CD4-positive, CD25-positive, alpha-beta regulatory T cell (primary cell): Measurements from ENCODE around the gene EVX1. TPM values are rescaled to one million over a fixed set of nuclear protein-coding genes. Genes with fewer than 3 reads are reported as not detected.
A peak's percentile ranks its signal among the peaks of the same experiment; 100 is the strongest.

Experiments
- ATAC-seq, 2 donors: fragments of 150-1000 bp; cut with Tn5 transposase; one replicate each; pipeline ENCODE4 v1.10.0; 2021; ENCODE audit warnings: low read depth in 2 of 2, moderate number of reproducible peaks in 2 of 2, moderate library complexity in 1 of 2
- DNase-seq, 3 donors: peaks; one replicate each; pipeline versions ENCODE4 v3.0.0 to v3.0.0-alpha.2; 2012 to 2022; ENCODE audit warnings: mixed read lengths in 1 of 3
- H3K27ac ChIP-seq: one replicate; pipeline ENCODE4 v1.7.0; 2013; ENCODE audit warnings: mild to moderate bottlenecking, low read length; ENCODE audit not compliant: insufficient read depth, poor library complexity, severe bottlenecking
- H3K27me3 ChIP-seq: one replicate; pipeline ENCODE4 v1.7.0; 2013; ENCODE audit warnings: low read length; ENCODE audit not compliant: control insufficient read depth, insufficient read depth
- H3K36me3 ChIP-seq: one replicate; pipeline ENCODE4 v1.7.0; 2013; ENCODE audit warnings: mild to moderate bottlenecking, low read length, moderate library complexity; ENCODE audit not compliant: control insufficient read depth, insufficient read depth
- H3K4me1 ChIP-seq: 2 replicates; pipeline ENCODE4 v1.7.0; 2013; ENCODE audit warnings: mild to moderate bottlenecking, low read length; ENCODE audit not compliant: insufficient read depth, control insufficient read depth, poor library complexity, severe bottlenecking
- H3K4me3 ChIP-seq: one replicate; pipeline ENCODE4 v1.7.0; 2013; ENCODE audit warnings: low read depth, mild to moderate bottlenecking, low read length, moderate library complexity
- H3K9me3 ChIP-seq, 2 experiments: 1 replicate in 1 of 2; 2 replicates in 1 of 2; pipeline ENCODE4 v1.7.0; 2013; ENCODE audit warnings: low read length in 2 of 2, mild to moderate bottlenecking in 1 of 2, moderate library complexity in 1 of 2; ENCODE audit not compliant: control insufficient read depth in 2 of 2
- H3K27ac Mint-ChIP-seq, 3 donors: one replicate each; pipeline ENCODE4 v1.8.0; 2020 to 2022; ENCODE audit warnings: mild to moderate bottlenecking in 3 of 3, mixed read lengths in 3 of 3, moderate library complexity in 2 of 3
- H3K27me3 Mint-ChIP-seq: one replicate; pipeline ENCODE4 v1.8.0; 2022; ENCODE audit warnings: mild to moderate bottlenecking, mixed read lengths
- H3K36me3 Mint-ChIP-seq: one replicate; pipeline ENCODE4 v1.8.0; 2020; ENCODE audit warnings: mixed read lengths
- H3K4me1 Mint-ChIP-seq, 4 donors: one replicate each; pipeline ENCODE4 v1.8.0; 2020 to 2022; ENCODE audit warnings: mixed read lengths in 4 of 4, mild to moderate bottlenecking in 1 of 4
- H3K4me3 Mint-ChIP-seq, 4 donors: one replicate each; pipeline ENCODE4 v1.8.0; 2020 to 2022; ENCODE audit warnings: mild to moderate bottlenecking in 4 of 4, mixed read lengths in 4 of 4, moderate library complexity in 3 of 4
- H3K9me3 Mint-ChIP-seq, 7 donors: one replicate each; pipeline ENCODE4 v1.8.0; 2020 to 2022; ENCODE audit warnings: mixed read lengths in 7 of 7, mild to moderate bottlenecking in 3 of 7, moderate library complexity in 2 of 7
- polyA plus RNA-seq, 4 donors: library from polyadenylated mRNA; unstranded; fragments of 300-500 nt; fragmentation: Illumina TruSeq; gene quantifications; one replicate each; pipeline ENCODE4 v1.2.3, GENCODE V29; 2021
- total RNA-seq: library from RNA; stranded (reverse); gene quantifications from one replicate; pipeline ENCODE4 v1.2.3, GENCODE V29; 2022

Gene EVX1
- total and polyA plus RNA-seq, 5 donors from 2014 or later = not detected

DNA sequence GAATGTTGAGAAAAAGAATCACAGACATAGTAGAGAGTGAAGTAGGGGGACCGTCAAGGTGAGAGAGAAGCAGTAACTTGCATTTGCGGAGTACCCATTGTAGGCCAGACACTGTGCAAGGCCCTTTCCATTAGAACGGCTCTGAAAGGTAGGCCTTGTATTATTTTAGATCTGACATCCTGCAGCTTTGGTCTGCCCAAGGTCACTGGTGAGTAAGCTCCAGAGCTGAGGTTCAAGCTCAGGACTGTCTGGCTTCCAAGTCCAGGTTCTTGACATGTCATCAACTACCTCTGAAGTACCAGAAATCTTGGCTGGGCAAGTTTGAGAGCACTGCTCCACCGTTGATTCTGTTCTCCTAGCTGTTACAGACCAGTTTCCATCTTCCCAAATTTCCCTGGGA is 13.2 kb upstream of the EVX1 start:
- Mint-ChIP-seq H3K27ac (no peak overlapping the region), H3K9me3 (no peaks in the 10 kb centered on the region), H3K4me3 (no peak overlapping the region), H3K4me1 (peaks cover 0 to 2% (median under 1%) of the 10 kb centered on the region in 4 donors), H3K36me3 (no peaks in the 10 kb centered on the region), H3K27me3 (peaks cover 81% of the 10 kb centered on the region)
- no peaks in the 10 kb centered on the region for H3K4me1 ChIP-seq
- no peak overlapping the region for H3K27ac ChIP-seq
- H3K27me3 ChIP-seq = peaks cover 21% of the 10 kb centered on the region
- no peaks in the 10 kb centered on the region for H3K36me3 ChIP-seq
- no peak for DNase-seq
- H3K4me3 ChIP-seq = no peak overlapping the region
- no peak for ATAC-seq
- no peaks in the 10 kb centered on the region for H3K9me3 ChIP-seq

DNA sequence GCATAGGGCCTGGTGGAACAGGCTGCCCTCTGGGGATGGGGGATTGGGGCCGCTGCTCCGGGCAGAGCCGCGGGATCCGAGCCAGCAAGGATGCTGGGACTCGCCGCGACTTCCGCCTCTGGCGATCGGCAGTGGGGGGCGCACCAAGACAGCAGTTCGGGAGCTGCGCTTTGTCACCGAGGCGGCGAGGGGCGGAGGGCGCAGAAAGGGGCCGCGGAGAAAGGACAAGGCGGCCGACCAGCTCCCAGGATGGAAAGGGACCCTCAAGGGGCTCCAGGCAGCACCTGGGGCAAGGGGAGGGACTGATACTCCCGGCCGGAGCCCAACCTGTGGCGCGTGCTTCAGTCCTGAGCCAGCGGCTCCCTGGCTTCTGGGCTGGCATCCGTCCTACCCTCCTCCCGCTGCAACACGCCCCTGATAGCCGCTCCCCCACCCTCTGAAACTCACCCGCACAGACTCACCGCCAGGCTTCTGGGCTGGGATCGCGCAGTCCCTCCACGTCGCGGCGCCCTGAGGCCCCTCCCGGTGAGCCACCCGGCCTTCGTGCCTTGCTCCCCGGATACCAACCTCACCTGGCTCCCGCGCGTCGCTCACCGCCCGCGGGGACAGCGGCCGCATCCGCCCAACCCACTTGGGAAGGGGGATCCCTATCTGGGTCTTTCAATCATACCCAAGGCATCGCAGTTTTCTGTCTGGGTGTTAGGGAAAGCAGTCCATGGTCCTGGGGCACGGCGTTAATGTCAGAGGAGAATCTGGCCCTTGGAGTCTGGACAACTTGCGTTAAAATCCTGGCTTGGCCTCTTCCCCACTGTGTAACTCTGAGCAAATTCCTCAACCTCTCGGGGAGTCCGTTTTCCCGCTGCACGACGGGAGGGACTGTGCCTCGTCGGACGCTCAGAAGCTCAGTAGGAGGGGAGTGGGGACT is 7.0 kb upstream of the EVX1 start:
- H3K4me3 Mint-ChIP-seq = peak overlapping the region in 2 of 4 donors; percentile 16 to 26
- no peak for ATAC-seq
- peaks cover 28% of the 10 kb centered on the region for H3K27me3 ChIP-seq

GRCh38 chr7:27237735-27238334 is 4.8 kb upstream of the EVX1 start:
- Mint-ChIP-seq H3K9me3 (no peaks in the 10 kb centered on the region), H3K27ac (no peak overlapping the region), H3K4me1 (peaks cover 0 to 27% (median 5%) of the 10 kb centered on the region in 4 donors), H3K36me3 (no peaks in the 10 kb centered on the region), H3K27me3 (peaks cover 92% of the 10 kb centered on the region), H3K4me3 (no peak overlapping the region)
- peaks cover 32% of the 10 kb centered on the region for H3K27me3 ChIP-seq
- H3K4me3 ChIP-seq = no peak overlapping the region
- H3K36me3 ChIP-seq = no peaks in the 10 kb centered on the region
- no peaks in the 10 kb centered on the region for H3K9me3 ChIP-seq
- peaks cover 17% of the 10 kb centered on the region for H3K4me1 ChIP-seq
- DNase-seq = no peak
- H3K27ac ChIP-seq = no peak overlapping the region
- no peak for ATAC-seq

More for the DNA sequence above, 7.0 kb upstream of the EVX1 start:
- Mint-ChIP-seq H3K27ac (peak overlapping the region in 1 of 3 donors; percentile 57), H3K4me1 (peaks cover 0 to 15% (median 2%) of the 10 kb centered on the region in 4 donors), H3K27me3 (peaks cover 83% of the 10 kb centered on the region), H3K9me3 (no peaks in the 10 kb centered on the region), H3K36me3 (no peaks in the 10 kb centered on the region)
- DNase-seq = no peak
- Histone ChIP-seq H3K4me3 (no peak overlapping the region), H3K4me1 (peaks cover 9% of the 10 kb centered on the region), H3K36me3 (no peaks in the 10 kb centered on the region), H3K9me3 (no peaks in the 10 kb centered on the region), H3K27ac (no peak overlapping the region)

- no peaks in the 10 kb centered on the region for H3K36me3 ChIP-seq
- H3K27ac ChIP-seq = no peak overlapping the region
- H3K9me3 Mint-ChIP-seq = peaks cover 0 to 1% (median 0%) of the 10 kb centered on the region in 7 donors
- no peak overlapping the region for H3K4me3 ChIP-seq
- peaks cover 88% of the 10 kb centered on the region for H3K27me3 Mint-ChIP-seq
- H3K36me3 Mint-ChIP-seq = no peaks in the 10 kb centered on the region
- peaks cover 17% of the 10 kb centered on the region for H3K4me1 ChIP-seq
- no peak for ATAC-seq
- peak overlapping the region in 1 of 4 donors; percentile 41 for H3K4me3 Mint-ChIP-seq
- peaks cover 0 to 31% (median 8%) of the 10 kb centered on the region in 4 donors for H3K4me1 Mint-ChIP-seq
- no peak for DNase-seq
- H3K9me3 ChIP-seq = no peaks in the 10 kb centered on the region
- peaks cover 35% of the 10 kb centered on the region for H3K27me3 ChIP-seq
- H3K27ac Mint-ChIP-seq = no peak overlapping the region
Observed at GRCh38 chr7:27238979-27239386, 3.6 kb upstream of the EVX1 start.

DNA sequence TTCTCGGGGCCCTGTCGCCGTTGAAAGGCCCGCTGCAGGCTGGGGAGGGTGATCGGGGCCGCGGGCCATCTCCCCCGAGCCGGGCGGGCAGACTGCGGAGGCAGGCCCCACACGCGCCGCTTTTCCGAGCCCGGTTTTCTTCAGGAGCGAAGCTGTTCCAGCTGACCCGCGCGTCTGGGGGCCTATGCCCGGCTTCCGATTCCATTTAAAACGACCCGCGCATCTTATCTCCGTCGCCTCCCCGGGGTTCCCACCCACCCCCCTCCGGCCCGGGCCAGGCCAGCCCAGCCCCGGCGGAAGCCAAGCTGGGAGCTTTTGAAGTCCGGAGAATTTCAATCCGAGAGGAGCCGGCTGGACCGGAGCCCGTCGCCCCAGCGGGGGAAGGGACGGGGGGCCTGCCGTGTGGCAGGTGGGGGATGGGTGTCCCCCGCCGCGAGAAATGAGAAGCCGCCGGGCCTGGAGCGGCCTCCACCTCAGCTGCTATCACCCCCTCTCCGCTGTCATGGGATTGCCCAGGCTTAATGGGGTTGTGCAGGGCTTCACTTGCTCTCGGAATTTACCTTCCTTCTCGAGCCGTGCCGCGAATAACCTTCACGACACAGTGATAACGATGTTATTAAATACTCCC is 3.1 kb upstream of the EVX1 start:
- Histone ChIP-seq H3K9me3 (no peaks in the 10 kb centered on the region), H3K4me1 (peaks cover 17% of the 10 kb centered on the region), H3K36me3 (no peaks in the 10 kb centered on the region), H3K27ac (no peak overlapping the region), H3K27me3 (peaks cover 37% of the 10 kb centered on the region), H3K4me3 (no peak overlapping the region)
- H3K4me1 Mint-ChIP-seq = peaks cover 0 to 35% (median 10%) of the 10 kb centered on the region in 4 donors
- no peak overlapping the region for H3K27ac Mint-ChIP-seq
- peaks cover 0 to 2% (median 0%) of the 10 kb centered on the region in 7 donors for H3K9me3 Mint-ChIP-seq
- H3K36me3 Mint-ChIP-seq = no peaks in the 10 kb centered on the region
- DNase-seq = no peak
- H3K4me3 Mint-ChIP-seq = no peak overlapping the region
- peaks cover 88% of the 10 kb centered on the region for H3K27me3 Mint-ChIP-seq
- ATAC-seq = no peak

DNA sequence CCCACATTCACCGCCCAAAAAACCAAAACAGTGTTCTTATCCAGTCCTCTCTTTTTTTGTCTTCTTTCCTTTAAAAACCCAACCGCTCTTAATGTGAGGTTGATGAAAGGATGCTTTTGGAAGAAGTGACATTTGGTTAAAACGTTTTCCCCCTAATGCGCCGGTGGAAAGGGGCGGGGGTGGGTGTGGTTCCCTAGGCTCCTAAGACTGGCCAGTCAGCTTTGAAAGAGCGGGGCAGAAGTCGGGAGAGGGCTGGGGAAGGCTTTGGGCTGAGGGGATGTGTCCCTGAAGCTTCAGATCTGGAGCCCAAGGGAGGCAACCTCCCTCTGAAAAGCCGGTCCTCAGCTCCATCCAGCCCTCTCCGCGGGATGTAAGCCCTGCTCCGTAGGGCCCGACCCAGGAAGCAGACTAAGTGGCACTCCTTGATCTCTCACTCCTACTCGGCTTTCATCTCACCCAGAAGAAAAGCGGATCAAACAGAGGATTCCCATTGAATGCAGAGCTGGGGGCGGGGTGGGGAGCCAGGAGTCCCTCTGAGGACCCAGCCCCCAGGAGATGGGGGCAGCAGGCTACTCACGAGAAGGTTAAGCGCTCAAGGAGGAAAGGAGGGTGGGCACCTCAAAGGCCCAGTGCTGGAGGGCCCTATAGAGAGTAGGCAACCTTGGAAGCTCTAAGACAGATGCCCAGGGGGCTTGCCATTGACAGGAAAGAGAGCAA is 2.4 kb upstream of the EVX1 start:
- Mint-ChIP-seq H3K9me3 (peaks cover 0 to 2% (median 0%) of the 10 kb centered on the region in 7 donors), H3K27ac (no peak overlapping the region), H3K36me3 (no peaks in the 10 kb centered on the region), H3K4me1 (peaks cover 0 to 40% (median 10%) of the 10 kb centered on the region in 4 donors), H3K4me3 (no peak overlapping the region), H3K27me3 (peaks cover 88% of the 10 kb centered on the region)
- H3K4me1 ChIP-seq = peaks cover 17% of the 10 kb centered on the region
- peaks cover 37% of the 10 kb centered on the region for H3K27me3 ChIP-seq
- no peak overlapping the region for H3K27ac ChIP-seq
- ATAC-seq (no peak), DNase-seq (no peak)
- no peak overlapping the region for H3K4me3 ChIP-seq
- no peaks in the 10 kb centered on the region for H3K9me3 ChIP-seq
- no peaks in the 10 kb centered on the region for H3K36me3 ChIP-seq
